Epithelial cell of prostate (primary cell): ENCODE results near the gene PIGK.
A peak's percentile ranks its signal among the peaks of the same experiment; 100 is the strongest.

ENCODE experiments used
- DNase-seq: peaks from one replicate; pipeline ENCODE4 v3.0.0-alpha.2; 2011; ENCODE audit warnings: low read depth, low spot score
- H3K27ac ChIP-seq: fragments of 450-650 bp; 2 replicates; pipeline ENCODE4 v1.5.1; 2017; ENCODE audit warnings: mild to moderate bottlenecking

The PIGK gene

GRCh38 chr1:77104672-77105071, 114.6 kb downstream of the PIGK start:
- no peak for DNase-seq
- no peak overlapping the region for H3K27ac ChIP-seq

GRCh38 chr1:77103486-77103885, 115.7 kb downstream of the PIGK start:
- no peak for DNase-seq
- H3K27ac ChIP-seq: no peak overlapping the region

GRCh38 chr1:77100875-77101274, 118.4 kb downstream of the PIGK start:
- no peak overlapping the region for H3K27ac ChIP-seq
- DNase-seq: no peak

- no peak for DNase-seq
- no peak overlapping the region for H3K27ac ChIP-seq
Measured at GRCh38 chr1:77096496-77097255, 122.6 kb downstream of the PIGK start.

DNA sequence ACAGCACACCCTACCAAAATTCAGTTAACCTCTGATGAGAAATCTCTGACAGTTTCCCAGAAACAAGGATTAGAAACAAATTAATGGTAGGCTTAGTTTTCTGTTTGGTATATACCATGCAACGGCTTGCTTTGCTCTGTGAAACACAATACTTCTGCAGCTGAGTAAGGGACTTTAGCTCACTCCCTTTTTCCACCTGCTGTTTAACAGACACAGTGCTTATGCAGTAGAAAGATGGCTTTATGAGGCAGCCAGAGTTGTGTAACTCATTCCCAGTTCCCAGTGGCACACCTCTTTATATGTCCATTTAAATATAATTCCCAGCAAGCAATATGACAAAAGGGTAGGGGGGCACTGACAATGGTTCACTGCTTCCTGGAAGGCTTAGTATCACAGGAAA, 124.0 kb downstream of the PIGK start:
- no peak overlapping the region for H3K27ac ChIP-seq
- DNase-seq: no peak

DNA sequence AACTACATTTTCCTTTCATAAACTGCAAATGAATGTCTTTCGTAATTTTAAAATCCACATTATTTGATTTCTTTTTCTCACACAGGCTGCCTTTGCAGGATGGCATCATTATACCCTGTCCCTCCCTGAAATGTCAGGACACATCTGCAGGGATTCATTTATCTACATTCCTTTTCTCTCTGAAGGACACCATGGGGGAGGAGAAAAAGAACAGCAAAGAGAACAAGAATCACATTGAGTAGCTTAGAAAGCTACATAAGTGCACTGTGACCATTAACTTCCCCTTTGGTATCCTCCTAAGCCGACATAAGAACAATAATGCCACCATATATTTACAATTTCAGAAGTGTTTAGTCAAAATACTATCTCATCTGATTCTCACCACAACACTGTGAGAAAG, 129.5 kb downstream of the PIGK start:
- DNase-seq: no peak
- H3K27ac ChIP-seq: no peak overlapping the region

- H3K27ac ChIP-seq: no peak overlapping the region
- no peak for DNase-seq
Measured at GRCh38 chr1:77085109-77085508, 134.1 kb downstream of the PIGK start.

GRCh38 chr1:77084457-77084856, 134.8 kb downstream of the PIGK start:
- H3K27ac ChIP-seq: no peak overlapping the region
- no peak for DNase-seq

DNA sequence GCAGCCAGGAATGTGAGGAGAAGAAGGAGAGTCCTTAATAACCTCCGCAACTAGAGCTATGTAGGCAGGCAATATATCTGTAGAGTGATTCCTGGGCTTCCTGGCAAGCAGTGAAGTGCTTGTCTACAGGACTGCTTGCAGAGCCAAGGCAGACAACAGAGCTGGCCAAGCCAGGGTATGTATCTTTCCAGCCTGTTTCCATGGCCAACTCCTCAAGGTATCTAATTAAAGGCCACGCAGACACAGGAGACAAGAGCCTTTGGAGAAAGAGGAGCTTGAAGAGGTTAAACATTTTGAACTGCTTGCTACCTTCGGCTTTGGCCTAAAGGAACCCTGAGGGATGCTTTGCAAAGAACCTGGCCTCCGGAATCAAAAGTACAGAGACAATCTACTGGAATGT, 137.4 kb downstream of the PIGK start:
- H3K27ac ChIP-seq: no peak overlapping the region
- DNase-seq: no peak

GRCh38 chr1:77076759-77077158, 142.5 kb downstream of the PIGK start:
- no peak overlapping the region for H3K27ac ChIP-seq
- DNase-seq: no peak

- peak overlapping the region; percentile 36 for H3K27ac ChIP-seq
- DNase-seq: peak; percentile 43
Measured at GRCh38 chr1:77068013-77068412, 151.2 kb downstream of the PIGK start.

- no peak overlapping the region for H3K27ac ChIP-seq
- DNase-seq: no peak
Measured at GRCh38 chr1:77065693-77066342, 153.4 kb downstream of the PIGK start.

GRCh38 chr1:77064246-77064645, 155.0 kb downstream of the PIGK start:
- no peak for DNase-seq

GRCh38 chr1:77063118-77063517, 156.1 kb downstream of the PIGK start:
- H3K27ac ChIP-seq: no peak overlapping the region
- no peak for DNase-seq

More at GRCh38 chr1:77064246-77064645, 155.0 kb downstream of the PIGK start:
- no peak overlapping the region for H3K27ac ChIP-seq

GRCh38 chr1:77061162-77061561, 158.1 kb downstream of the PIGK start:
- no peak for DNase-seq
- H3K27ac ChIP-seq: no peak overlapping the region

GRCh38 chr1:77060000-77060399, 159.2 kb downstream of the PIGK start:
- DNase-seq: peak; percentile 16
- no peak overlapping the region for H3K27ac ChIP-seq

DNA sequence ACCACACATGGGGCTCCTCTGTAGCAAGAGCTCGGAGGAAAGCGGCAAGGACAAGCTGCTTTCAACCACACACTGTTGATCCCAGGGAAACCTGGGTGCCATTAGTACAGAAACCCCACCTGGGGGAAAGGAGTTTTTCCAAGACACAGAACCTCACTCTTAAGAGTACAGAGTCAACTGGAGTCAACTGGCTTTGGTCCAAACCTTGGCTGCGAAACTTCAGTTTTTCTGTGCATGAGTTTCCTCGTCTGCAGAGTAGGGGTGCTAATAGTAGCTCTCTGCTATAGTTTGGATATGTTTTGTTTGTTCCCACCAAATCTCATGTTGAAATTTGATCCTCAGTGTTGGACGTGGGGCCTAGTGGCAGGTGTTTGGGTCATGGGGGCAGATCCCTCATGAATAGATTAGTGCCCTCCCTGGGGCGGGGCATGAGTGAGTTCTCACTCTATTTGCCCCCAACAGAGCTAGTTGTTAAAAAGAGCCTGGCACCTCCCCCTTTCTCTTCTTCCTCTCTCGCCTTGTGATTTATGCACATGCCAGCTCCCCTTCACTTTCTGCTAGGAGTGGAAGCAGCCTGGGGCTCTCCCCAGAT, 161.1 kb downstream of the PIGK start:
- no peak overlapping the region for H3K27ac ChIP-seq
- DNase-seq: no peak

- no peak overlapping the region for H3K27ac ChIP-seq
- peak; percentile 41 for DNase-seq
Measured at GRCh38 chr1:77056525-77056924, 162.7 kb downstream of the PIGK start.

GRCh38 chr1:77051425-77051824, 167.8 kb downstream of the PIGK start:
- H3K27ac ChIP-seq: no peak overlapping the region
- no peak for DNase-seq

- H3K27ac ChIP-seq: no peak overlapping the region
- no peak for DNase-seq
Measured at GRCh38 chr1:77048615-77049005, 170.6 kb downstream of the PIGK start.

- DNase-seq: no peak
Measured at GRCh38 chr1:77047978-77048614, 171.1 kb downstream of the PIGK start.

More at GRCh38 chr1:77047978-77048614, 171.1 kb downstream of the PIGK start:
- no peak overlapping the region for H3K27ac ChIP-seq
